Measurements from ENCODE around the gene SPATA45. TPM values are rescaled to one million over a fixed set of nuclear protein-coding genes. Genes with fewer than 3 reads are reported as not detected.

SPATA45 gene
- total and polyA plus RNA-seq, 2 of the 4 experiments (the other 2 are of a cell fraction) = not detected

GRCh38 chr1:212822956-212823355 is 24.5 kb downstream of the SPATA45 start:
- Histone ChIP-seq H4K5ac (ENCODE audit: low read depth, low read length) (no peak overlapping the region), H2BK15ac (ENCODE audit: low read depth, low read length) (no peak overlapping the region), H3K4me3 (ENCODE audit: insufficient read depth, low read depth, low read length) (no peak overlapping the region), H2BK5ac (ENCODE audit: low read depth, low read length, poor library complexity, severe bottlenecking) (no peak overlapping the region), H2AFZ (replicated peaks; ENCODE audit: low read length, poor library complexity) (no peak overlapping the region), H2BK120ac (ENCODE audit: low read depth, low read length) (no peak overlapping the region), H3K79me1 (ENCODE audit: low read depth in 1 of 2, low read length in 2 of 2) (no peaks in the 10 kb centered on the region), H3K9ac (ENCODE audit: low read depth, low read length) (no peak overlapping the region), H3K4me1 (ENCODE audit: control insufficient read depth, insufficient read depth, low read length) (no peaks in the 10 kb centered on the region), H3K4me2 (ENCODE audit: low read depth, low read length) (no peak overlapping the region), H3K56ac (ENCODE audit: extremely low read depth, insufficient read depth, low read length) (no peak overlapping the region), H3K14ac (replicated peaks; ENCODE audit: low read depth, low read length) (no peak overlapping the region), H3K4ac (ENCODE audit: low read depth, low read length) (no peak overlapping the region), H4K20me1 (ENCODE audit: insufficient read depth, low read length) (no peaks in the 10 kb centered on the region), H4K91ac (ENCODE audit: insufficient read depth, low read depth, low read length) (no peak overlapping the region), H3K27me3 (ENCODE audit: control insufficient read depth, insufficient read depth, low read length) (no peaks in the 10 kb centered on the region), H3K27ac (ENCODE audit: insufficient read depth, low read length) (no peak overlapping the region), H3K36me3 (ENCODE audit: control insufficient read depth, insufficient read depth, low read length) (no peaks in the 10 kb centered on the region), H3K18ac (ENCODE audit: low read depth, low read length) (no peak overlapping the region), H3K23ac (ENCODE audit: low read depth, low read length) (no peak overlapping the region), H3K9me1 (ENCODE audit: insufficient read depth, low read length) (no peaks in the 10 kb centered on the region), H2AK9ac (replicated peaks; ENCODE audit: low read depth, low read length, poor library complexity) (no peak overlapping the region), H4K8ac (ENCODE audit: low read depth in 2 of 2, low read length in 2 of 2) (no peak overlapping the region), H3K9me3 (ENCODE audit: control insufficient read depth, insufficient read depth, low read length) (peaks cover 20% of the 10 kb centered on the region), H2BK20ac (ENCODE audit: low read depth, low read length) (no peak overlapping the region), H2AK5ac (ENCODE audit: low read depth, low read length) (no peak overlapping the region)
- DNase-seq (no peak), ATAC-seq (ENCODE audit: low read depth) (no peak)
- BruUV-seq (replicated peaks) = no TSS peak
- CTCF ChIA-PET = no interaction called here
- dilution Hi-C loops (cut with HindIII; ENCODE audit: low sequenced_read_pairs, unreplicated experiment) (no loop called here), intact Hi-C loops (cut with micrococcal nuclease) (loop anchor here (5.0 kb wide), 1 partner anchor 34 kb away; the partner anchor contains the start of gene FLVCR1), in situ Hi-C loops (cut with MboI; ENCODE audit: low sequenced_read_pairs) (no loop called here)
- no CpG with 5 or more reads among the region's 3 CpGs for WGBS, 2 experiments (ENCODE audit: extremely low coverage in 2 of 2, insufficient read length in 1 of 2)
- POLR2A ChIA-PET (ENCODE audit: unreplicated experiment) = no interaction called here
- TF ChIP-seq MXI1 (IDR thresholded peaks at IDR 0.05; ENCODE audit: borderline replicate concordance, low read depth, low read length) = no peak
- no peak for TF ChIP-seq BHLHE40 (IDR thresholded peaks at IDR 0.05; ENCODE audit: low read depth, low read length)
- TF ChIP-seq CEBPB (IDR thresholded peaks at IDR 0.05; ENCODE audit: low read depth, low read length) = no peak
- TF ChIP-seq, protein P1, sequence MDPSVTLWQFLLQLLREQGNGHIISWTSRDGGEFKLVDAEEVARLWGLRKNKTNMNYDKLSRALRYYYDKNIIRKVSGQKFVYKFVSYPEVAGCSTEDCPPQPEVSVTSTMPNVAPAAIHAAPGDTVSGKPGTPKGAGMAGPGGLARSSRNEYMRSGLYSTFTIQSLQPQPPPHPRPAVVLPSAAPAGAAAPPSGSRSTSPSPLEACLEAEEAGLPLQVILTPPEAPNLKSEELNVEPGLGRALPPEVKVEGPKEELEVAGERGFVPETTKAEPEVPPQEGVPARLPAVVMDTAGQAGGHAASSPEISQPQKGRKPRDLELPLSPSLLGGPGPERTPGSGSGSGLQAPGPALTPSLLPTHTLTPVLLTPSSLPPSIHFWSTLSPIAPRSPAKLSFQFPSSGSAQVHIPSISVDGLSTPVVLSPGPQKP (IDR thresholded peaks at IDR 0.05; ENCODE audit: borderline replicate concordance, low read depth, low read length) = no peak

All from IMR-90 (cell line).